Fibroblast of pulmonary artery (primary cell): ENCODE measurements around the gene OSGIN1.

ENCODE experiments used
- DNase-seq: peaks from one replicate; pipeline ENCODE4 v3.0.0-alpha.2; 2010; ENCODE audit warnings: low read depth
- H3K4me3 ChIP-seq: replicated peaks from 2 replicates; pipeline ENCODE4 v1.5.1; 2011; ENCODE audit warnings: low read depth, mild to moderate bottlenecking, control low read depth, low read length, moderate library complexity
- CTCF ChIP-seq: IDR thresholded peaks from 2 replicates; pipeline ENCODE4 v1.5.1; 2011; ENCODE audit warnings: mild to moderate bottlenecking, control low read depth, low read length, inconsistent platforms; ENCODE audit errors: missing control alignments

The OSGIN1 gene

GRCh38 chr16:83994703-83995102 lies 41.7 kb downstream of the OSGIN1 start:
- peak; percentile 30 for DNase-seq
- no peak overlapping the region for H3K4me3 ChIP-seq
- no peak for TF ChIP-seq CTCF

GRCh38 chr16:83995754-83996153 lies 42.7 kb downstream of the OSGIN1 start:
- no peak for TF ChIP-seq CTCF
- H3K4me3 ChIP-seq = no peak overlapping the region
- DNase-seq = no peak

GRCh38 chr16:83996481-83997252 lies 43.6 kb downstream of the OSGIN1 start:
- TF ChIP-seq CTCF = peak; percentile 8
- no peak for DNase-seq
- no peak overlapping the region for H3K4me3 ChIP-seq

GRCh38 chr16:83998091-83998490 lies 45.1 kb downstream of the OSGIN1 start:
- no peak for DNase-seq
- H3K4me3 ChIP-seq = no peak overlapping the region
- TF ChIP-seq CTCF = no peak

- DNase-seq = no peak
- no peak overlapping the region for H3K4me3 ChIP-seq
- TF ChIP-seq CTCF = no peak
Observed at GRCh38 chr16:84000989-84001642, 48.1 kb downstream of the OSGIN1 start.

GRCh38 chr16:84001726-84002125 lies 48.7 kb downstream of the OSGIN1 start:
- no peak for DNase-seq
- no peak for TF ChIP-seq CTCF
- no peak overlapping the region for H3K4me3 ChIP-seq
